Astrocyte (in vitro differentiated cells and primary cell): Measurements from ENCODE around the gene EPB41L1.

Experiments
- EZH2 ChIP-seq: IDR thresholded peaks from 2 replicates; pipeline ENCODE4 v1.6.1; 2012; ENCODE audit warnings: mild to moderate bottlenecking, low read length, inconsistent platforms; ENCODE audit not compliant: insufficient read depth
- TF ChIP-seq, protein P1 (sequence below): IDR thresholded peaks from 2 replicates; pipeline ENCODE4 v1.5.1; 2011; ENCODE audit warnings: low read depth, mild to moderate bottlenecking, inconsistent platforms, low read length, moderate library complexity; ENCODE audit not compliant: insufficient read depth

DNA sequence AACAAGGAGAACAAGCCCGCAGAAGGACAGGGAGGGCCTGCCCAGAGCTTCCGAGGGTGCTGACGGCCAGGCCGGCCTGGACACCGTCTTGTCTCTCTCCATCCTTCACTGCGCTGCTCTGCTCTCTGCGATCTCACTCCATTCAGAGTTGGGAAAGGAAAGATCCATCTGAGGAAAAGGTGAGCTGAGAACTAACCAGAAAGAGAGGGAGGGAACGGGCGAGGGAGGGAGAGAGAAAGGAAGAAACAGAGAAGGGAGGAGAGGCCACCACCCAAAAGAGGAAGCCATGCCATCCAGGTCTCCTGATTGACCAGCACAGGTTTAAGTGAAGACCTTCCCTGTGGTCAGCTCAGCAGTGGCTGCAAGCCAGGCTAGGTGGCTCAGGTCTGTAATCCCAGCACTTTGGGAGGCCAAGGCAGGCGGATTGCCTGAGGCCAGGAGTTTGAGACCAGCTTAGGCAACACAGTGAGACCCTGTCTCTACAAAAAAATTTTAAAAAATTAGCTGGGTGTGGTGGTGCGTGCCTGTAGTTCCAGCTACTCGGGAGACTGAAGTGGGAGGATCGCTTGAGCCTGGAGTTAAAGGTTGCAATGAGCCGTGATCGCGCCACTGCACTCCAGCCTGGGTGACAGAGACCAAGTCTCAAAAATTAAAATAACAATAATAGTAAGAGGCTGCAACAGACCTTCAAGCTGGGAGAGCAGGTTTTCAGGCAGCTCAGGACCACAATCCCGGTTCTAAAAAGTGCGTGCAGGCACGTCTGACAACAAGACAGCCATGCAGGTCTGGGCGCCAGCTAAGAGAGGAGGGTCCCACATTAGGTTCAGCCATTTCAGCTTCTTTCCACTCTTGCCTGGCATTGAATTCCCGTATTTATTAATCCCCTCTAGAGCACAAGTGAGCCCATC is 117.4 kb downstream of the EPB41L1 start:
- no peak for TF ChIP-seq EZH2
- TF ChIP-seq, protein P1, sequence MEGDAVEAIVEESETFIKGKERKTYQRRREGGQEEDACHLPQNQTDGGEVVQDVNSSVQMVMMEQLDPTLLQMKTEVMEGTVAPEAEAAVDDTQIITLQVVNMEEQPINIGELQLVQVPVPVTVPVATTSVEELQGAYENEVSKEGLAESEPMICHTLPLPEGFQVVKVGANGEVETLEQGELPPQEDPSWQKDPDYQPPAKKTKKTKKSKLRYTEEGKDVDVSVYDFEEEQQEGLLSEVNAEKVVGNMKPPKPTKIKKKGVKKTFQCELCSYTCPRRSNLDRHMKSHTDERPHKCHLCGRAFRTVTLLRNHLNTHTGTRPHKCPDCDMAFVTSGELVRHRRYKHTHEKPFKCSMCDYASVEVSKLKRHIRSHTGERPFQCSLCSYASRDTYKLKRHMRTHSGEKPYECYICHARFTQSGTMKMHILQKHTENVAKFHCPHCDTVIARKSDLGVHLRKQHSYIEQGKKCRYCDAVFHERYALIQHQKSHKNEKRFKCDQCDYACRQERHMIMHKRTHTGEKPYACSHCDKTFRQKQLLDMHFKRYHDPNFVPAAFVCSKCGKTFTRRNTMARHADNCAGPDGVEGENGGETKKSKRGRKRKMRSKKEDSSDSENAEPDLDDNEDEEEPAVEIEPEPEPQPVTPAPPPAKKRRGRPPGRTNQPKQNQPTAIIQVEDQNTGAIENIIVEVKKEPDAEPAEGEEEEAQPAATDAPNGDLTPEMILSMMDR = no peak
